PC-3 (cell line): ENCODE results near the gene MED13L.

Experiments used
- EZH2 ChIP-seq: fragments of 300-600 bp; sonication (generic); IDR thresholded peaks from one replicate; pipeline ENCODE4 v1.6.1; 2017; ENCODE audit warnings: antibody characterized with exemption, mild to moderate bottlenecking, low read length; ENCODE audit not compliant: unreplicated experiment
- TF ChIP-seq, protein P1 (sequence below): fragments of 300-600 bp; sonication (generic); conservative IDR thresholded peaks from 2 replicates; pipeline ENCODE4 v1.5.1; 2017; ENCODE audit warnings: antibody characterized with exemption, low read depth, mild to moderate bottlenecking, low read length

DNA sequence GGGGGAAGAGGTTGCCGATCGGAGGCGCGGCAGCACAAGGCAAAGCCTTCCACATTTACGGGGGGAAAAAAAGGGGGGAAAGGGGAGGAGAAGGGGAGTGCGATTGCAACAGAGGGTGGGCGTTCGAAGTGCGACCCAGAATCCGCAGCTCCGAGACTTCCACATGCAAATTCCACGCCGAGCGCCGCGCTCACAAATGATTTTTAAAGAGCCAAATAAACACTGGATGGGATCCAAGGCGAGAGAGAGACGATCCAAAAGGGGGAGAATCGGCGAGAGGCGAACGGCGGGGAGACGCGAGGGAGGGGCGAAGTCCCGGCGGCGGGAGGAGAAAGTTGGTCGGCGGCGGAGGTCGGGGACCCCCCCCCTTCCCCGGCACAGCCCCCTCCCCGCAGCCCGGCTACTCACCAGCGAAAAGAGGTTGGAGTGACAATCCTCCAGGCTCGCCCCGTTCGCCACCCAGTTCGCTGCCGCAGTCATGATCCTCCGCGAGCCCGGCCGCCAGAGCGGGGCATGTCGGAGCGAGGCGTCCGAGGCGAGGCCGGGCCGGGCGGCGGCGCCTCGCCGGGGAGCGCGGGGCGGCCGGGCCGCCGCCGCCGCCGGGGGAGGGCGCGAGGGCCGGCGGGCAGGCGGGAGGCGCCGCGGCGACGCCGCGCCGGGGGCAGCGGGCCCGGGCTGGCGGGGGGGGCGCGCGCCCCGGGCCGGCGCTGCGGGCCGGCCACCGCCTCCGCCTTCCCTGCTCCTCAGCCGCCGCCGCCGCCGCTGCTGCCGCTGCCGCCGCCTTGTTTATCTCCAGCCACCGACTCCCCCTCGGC, 634 bp downstream of the MED13L start:
- TF ChIP-seq, protein P1, sequence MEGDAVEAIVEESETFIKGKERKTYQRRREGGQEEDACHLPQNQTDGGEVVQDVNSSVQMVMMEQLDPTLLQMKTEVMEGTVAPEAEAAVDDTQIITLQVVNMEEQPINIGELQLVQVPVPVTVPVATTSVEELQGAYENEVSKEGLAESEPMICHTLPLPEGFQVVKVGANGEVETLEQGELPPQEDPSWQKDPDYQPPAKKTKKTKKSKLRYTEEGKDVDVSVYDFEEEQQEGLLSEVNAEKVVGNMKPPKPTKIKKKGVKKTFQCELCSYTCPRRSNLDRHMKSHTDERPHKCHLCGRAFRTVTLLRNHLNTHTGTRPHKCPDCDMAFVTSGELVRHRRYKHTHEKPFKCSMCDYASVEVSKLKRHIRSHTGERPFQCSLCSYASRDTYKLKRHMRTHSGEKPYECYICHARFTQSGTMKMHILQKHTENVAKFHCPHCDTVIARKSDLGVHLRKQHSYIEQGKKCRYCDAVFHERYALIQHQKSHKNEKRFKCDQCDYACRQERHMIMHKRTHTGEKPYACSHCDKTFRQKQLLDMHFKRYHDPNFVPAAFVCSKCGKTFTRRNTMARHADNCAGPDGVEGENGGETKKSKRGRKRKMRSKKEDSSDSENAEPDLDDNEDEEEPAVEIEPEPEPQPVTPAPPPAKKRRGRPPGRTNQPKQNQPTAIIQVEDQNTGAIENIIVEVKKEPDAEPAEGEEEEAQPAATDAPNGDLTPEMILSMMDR = no peak
- TF ChIP-seq EZH2 = no peak
